K562 (cell line): ENCODE results near the gene EIF4E3.

Experiments
- ATF2 ChIP-seq: sonication (generic); formaldehyde crosslinking; IDR thresholded peaks from 2 replicates; pipeline ENCODE4 v1.8.1; 2022; ENCODE audit warnings: missing genetic modification reagents
- CBX8 ChIP-seq: fragments of 200-600 bp; sonication (generic); IDR thresholded peaks from 2 replicates; pipeline ENCODE4 v1.6.1; 2012; ENCODE audit warnings: borderline replicate concordance, mixed run types, low read depth, mild to moderate bottlenecking, moderate library complexity, mixed read lengths, low read length, control low read depth, inconsistent platforms; ENCODE audit not compliant: poor library complexity, severe bottlenecking; ENCODE audit errors: extremely low read depth
- CHD2 ChIP-seq: IDR thresholded peaks from 2 replicates; pipeline ENCODE4 v1.6.1; 2011; ENCODE audit warnings: low read depth, low read length
- FOXA1 ChIP-seq: fragments of 450-650 bp; IDR thresholded peaks from 2 replicates; pipeline ENCODE4 v1.6.1; 2016; ENCODE audit warnings: mild to moderate bottlenecking, borderline replicate concordance
- GATA2 ChIP-seq: sonication (generic); formaldehyde crosslinking; IDR thresholded peaks from 2 replicates; pipeline ENCODE4 v1.4.0; 2020; ENCODE audit warnings: mild to moderate bottlenecking, missing genetic modification reagents
- SLC30A9 ChIP-seq: fragments of 250-450 bp; sonication (Bioruptor Pico); IDR thresholded peaks from 2 replicates; pipeline ENCODE4 v1.8.0; 2022; ENCODE audit warnings: mild to moderate bottlenecking, moderate library complexity
- SMARCA5 ChIP-seq: fragments of 450-650 bp; IDR thresholded peaks from 2 replicates; pipeline ENCODE4 v1.6.1; 2016
- TF ChIP-seq, protein P1 (sequence below): sonication (generic); formaldehyde crosslinking; IDR thresholded peaks from 2 replicates; pipeline ENCODE4 v1.8.0; 2022; ENCODE audit warnings: mild to moderate bottlenecking, low read depth, missing genetic modification reagents

- TF ChIP-seq CHD2, result no peak
- no peak for TF ChIP-seq FOXA1
- TF ChIP-seq SMARCA5, result no peak
- TF ChIP-seq ATF2 (CRISPR knock-in tag), result no peak
- TF ChIP-seq GATA2 (CRISPR knock-in tag), result no peak
- TF ChIP-seq, protein P1, sequence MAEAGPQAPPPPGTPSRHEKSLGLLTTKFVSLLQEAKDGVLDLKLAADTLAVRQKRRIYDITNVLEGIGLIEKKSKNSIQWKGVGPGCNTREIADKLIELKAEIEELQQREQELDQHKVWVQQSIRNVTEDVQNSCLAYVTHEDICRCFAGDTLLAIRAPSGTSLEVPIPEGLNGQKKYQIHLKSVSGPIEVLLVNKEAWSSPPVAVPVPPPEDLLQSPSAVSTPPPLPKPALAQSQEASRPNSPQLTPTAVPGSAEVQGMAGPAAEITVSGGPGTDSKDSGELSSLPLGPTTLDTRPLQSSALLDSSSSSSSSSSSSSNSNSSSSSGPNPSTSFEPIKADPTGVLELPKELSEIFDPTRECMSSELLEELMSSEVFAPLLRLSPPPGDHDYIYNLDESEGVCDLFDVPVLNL (CRISPR knock-in tag), result no peak
- TF ChIP-seq SLC30A9 (CRISPR knock-in tag), result no peak
- TF ChIP-seq CBX8, result no peak
Observed at GRCh38 chr3:71771884-71772283, 46.7 kb upstream of the EIF4E3 start.
